Keratinocyte (primary cell): Measurements from ENCODE around the gene RGPD4.
"Not testable (repeated sequence)": the region's sequence is repeated elsewhere in the genome, so short reads cannot be mapped to it uniquely, and the experiment has no call there.

Source experiments
- CTCF ChIP-seq, 3 experiments: IDR thresholded peaks in 1 of 3; conservative IDR thresholded peaks in 1 of 3; optimal IDR thresholded peaks in 1 of 3; 2 replicates in 2 of 3; 3 replicates in 1 of 3; pipeline versions ENCODE3 to v1.5.1; 2011; ENCODE audit warnings: low read length in 3 of 3, mild to moderate bottlenecking in 3 of 3, moderate library complexity in 2 of 3, control low read depth in 1 of 3, inconsistent platforms in 1 of 3; ENCODE audit not compliant: insufficient read depth in 2 of 3; ENCODE audit errors: extremely low read depth in 1 of 3
- EZH2 ChIP-seq: IDR thresholded peaks from one replicate; pipeline ENCODE4 v1.6.1; 2012; ENCODE audit warnings: inconsistent platforms, mild to moderate bottlenecking, low read length, moderate library complexity

GRCh38 chr2:107833618-107834017, 6.9 kb downstream of the RGPD4 start:
- TF ChIP-seq CTCF (optimal IDR thresholded peaks at IDR 0.05 in 1 of 3, IDR thresholded peaks at IDR 0.05 in 1 of 3, conservative IDR thresholded peaks at IDR 0.05 in 1 of 3; ENCODE audit: extremely low read depth in 1 of 3, insufficient read depth in 2 of 3, low read length in 3 of 3); EZH2: not testable (repeated sequence)
